ENCODE data around the gene ADAMTS18. TPM values are rescaled to one million over a fixed set of nuclear protein-coding genes. Genes with fewer than 3 reads are reported as not detected.

The ADAMTS18 gene
- total and polyA plus RNA-seq, 4 donors, result under 0.01 to 0.17 TPM; not detected in 2

GRCh38 chr16:77322757-77323156 is 112.1 kb downstream of the ADAMTS18 start:
- WGBS, result 36% methylated on average over 2 of the region's 2 CpGs
- peaks cover 0 to 7% (median 0%) of the 10 kb centered on the region in 4 donors for H3K27me3 ChIP-seq (ENCODE audit: control insufficient read depth in 4 of 4, insufficient read depth in 4 of 4, low read length in 3 of 4)
- no peaks in the 10 kb centered on the region for H3K36me3 ChIP-seq (ENCODE audit: control insufficient read depth in 4 of 4, insufficient read depth in 3 of 4, low read depth in 1 of 4, low read length in 3 of 4)
- no peak for TF ChIP-seq RAD21 (IDR thresholded peaks at IDR 0.05)
- no peak for TF ChIP-seq REST (IDR thresholded peaks at IDR 0.05)
- TF ChIP-seq TAF1 (conservative IDR thresholded peaks at IDR 0.05), result no peak
- no peak for TF ChIP-seq CTCF (IDR thresholded peaks at IDR 0.05; ENCODE audit: low read depth, low read length, missing input control)
- no peak for TF ChIP-seq ATF3 (IDR thresholded peaks at IDR 0.05)
- no peak for TF ChIP-seq JUND (IDR thresholded peaks at IDR 0.05)
- no peak for TF ChIP-seq MAX (IDR thresholded peaks at IDR 0.05)
- TF ChIP-seq, protein P1, sequence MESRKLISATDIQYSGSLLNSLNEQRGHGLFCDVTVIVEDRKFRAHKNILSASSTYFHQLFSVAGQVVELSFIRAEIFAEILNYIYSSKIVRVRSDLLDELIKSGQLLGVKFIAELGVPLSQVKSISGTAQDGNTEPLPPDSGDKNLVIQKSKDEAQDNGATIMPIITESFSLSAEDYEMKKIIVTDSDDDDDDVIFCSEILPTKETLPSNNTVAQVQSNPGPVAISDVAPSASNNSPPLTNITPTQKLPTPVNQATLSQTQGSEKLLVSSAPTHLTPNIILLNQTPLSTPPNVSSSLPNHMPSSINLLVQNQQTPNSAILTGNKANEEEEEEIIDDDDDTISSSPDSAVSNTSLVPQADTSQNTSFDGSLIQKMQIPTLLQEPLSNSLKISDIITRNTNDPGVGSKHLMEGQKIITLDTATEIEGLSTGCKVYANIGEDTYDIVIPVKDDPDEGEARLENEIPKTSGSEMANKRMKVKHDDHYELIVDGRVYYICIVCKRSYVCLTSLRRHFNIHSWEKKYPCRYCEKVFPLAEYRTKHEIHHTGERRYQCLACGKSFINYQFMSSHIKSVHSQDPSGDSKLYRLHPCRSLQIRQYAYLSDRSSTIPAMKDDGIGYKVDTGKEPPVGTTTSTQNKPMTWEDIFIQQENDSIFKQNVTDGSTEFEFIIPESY (IDR thresholded peaks at IDR 0.05), result no peak
- TF ChIP-seq SP1 (IDR thresholded peaks at IDR 0.05), result no peak
- TF ChIP-seq HNF4G (IDR thresholded peaks at IDR 0.05), result no peak
- TF ChIP-seq FOXA2 (IDR thresholded peaks at IDR 0.05), result no peak
- TF ChIP-seq GABPA (IDR thresholded peaks at IDR 0.05 in 1 of 2, conservative IDR thresholded peaks at IDR 0.05 in 1 of 2), result no peak
- TF ChIP-seq YY1 (IDR thresholded peaks at IDR 0.05), result no peak
- no peak for TF ChIP-seq RXRA (IDR thresholded peaks at IDR 0.05)
- TF ChIP-seq FOXA1 (IDR thresholded peaks at IDR 0.05), result no peak
- no peak for TF ChIP-seq NR2F2 (IDR thresholded peaks at IDR 0.05)
- TF ChIP-seq HNF4A (conservative IDR thresholded peaks at IDR 0.05), result no peak
- no peak for TF ChIP-seq EGR1 (IDR thresholded peaks at IDR 0.05; ENCODE audit: low read depth in 2 of 2)
- H3K4me1 ChIP-seq (ENCODE audit: control insufficient read depth in 4 of 4, insufficient read depth in 4 of 4, low read length in 3 of 4), result no peaks in the 10 kb centered on the region
- no peak overlapping the region for H3K9ac ChIP-seq (ENCODE audit: low read depth in 1 of 2, low read length in 2 of 2)
- no peaks in the 10 kb centered on the region for H3K9me3 ChIP-seq (ENCODE audit: control insufficient read depth in 4 of 4, low read length in 3 of 4)
- DNase-seq (ENCODE audit: low spot score), result no peak
- no peak overlapping the region for H3K27ac ChIP-seq (ENCODE audit: low read depth in 1 of 2, low read length in 2 of 2)
- no peak overlapping the region for H3K4me3 ChIP-seq (ENCODE audit: low read depth in 1 of 3, low read length in 3 of 3)

All from liver (tissue), 9 donors.